ENCODE results near the gene BAG3. TPM values are rescaled to one million over a fixed set of nuclear protein-coding genes. Genes with fewer than 3 reads are reported as not detected.

BAG3 gene
- total RNA-seq, 1 experiment from 2014 or later: 57.0 TPM

- TF ChIP-seq MAX (IDR thresholded peaks at IDR 0.05): no peak
- TF ChIP-seq RAD21 (IDR thresholded peaks at IDR 0.05; ENCODE audit: low read depth): no peak
- no peak for TF ChIP-seq JUND (IDR thresholded peaks at IDR 0.05)
Measured at GRCh38 chr10:119713744-119714483, 62.7 kb downstream of the BAG3 start (continued).

GRCh38 chr10:119714484-119714816 lies 63.3 kb downstream of the BAG3 start:
- H2AFZ ChIP-seq (ENCODE audit: low read depth, low read length, poor library complexity, severe bottlenecking): no peak overlapping the region
- ATAC-seq (no peak), DNase-seq (ENCODE audit: low read depth, low spot score) (no peak)
- ChIA-PET POLR2A (interaction anchor here (1.8 kb wide), 1 partner anchor 11 kb away, joined by 6 read pairs; the partner anchor contains the start of gene INPP5F), CTCF (no interaction called here), RAD21 (ENCODE audit: low non-redundant PET in 1 of 2, low total read pairs in 2 of 2, uncharacterized antibody in 2 of 2, unreplicated experiment in 2 of 2) (no interaction called here)
- no peak overlapping the region for H3K4me2 ChIP-seq (ENCODE audit: low read length)
- TF ChIP-seq CTCF (IDR thresholded peaks at IDR 0.05 in 2 of 3, conservative IDR thresholded peaks at IDR 0.05 in 1 of 3; ENCODE audit: borderline replicate concordance in 1 of 3, insufficient read depth in 1 of 3, low read depth in 2 of 3, low read length in 2 of 3) (no peak), SP1 (IDR thresholded peaks at IDR 0.05; ENCODE audit: low read depth) (no peak), YY1 (IDR thresholded peaks at IDR 0.05; ENCODE audit: extremely low read depth, insufficient replicate concordance, low read depth, low read length) (no peak)
- H3K4me1 ChIP-seq (ENCODE audit: control insufficient read depth in 1 of 2, insufficient read depth in 2 of 2, low read length in 2 of 2): no peaks in the 10 kb centered on the region
- no peaks in the 10 kb centered on the region for H3K79me2 ChIP-seq (ENCODE audit: insufficient read depth, low read length)
- H3K27ac ChIP-seq (ENCODE audit: low read depth, low read length): no peak overlapping the region
- H3K9ac ChIP-seq (ENCODE audit: low read length): no peak overlapping the region
- no TSS peak for BruUV-seq (replicated peaks)
- H3K36me3 ChIP-seq (ENCODE audit: control insufficient read depth in 1 of 2, insufficient read depth in 2 of 2, low read length in 2 of 2): no peaks in the 10 kb centered on the region
- H4K20me1 ChIP-seq (ENCODE audit: insufficient read depth): no peaks in the 10 kb centered on the region
- no peaks in the 10 kb centered on the region for H3K9me3 ChIP-seq (ENCODE audit: control insufficient read depth in 1 of 2, insufficient read depth in 1 of 2, low read depth in 1 of 2, low read length in 2 of 2)
- no peaks in the 10 kb centered on the region for H3K27me3 ChIP-seq (ENCODE audit: insufficient read depth, low read length)
- intact Hi-C loops (cut with micrococcal nuclease): no loop called here
- H3K9me2 ChIP-seq (ENCODE audit: insufficient read depth): no peaks in the 10 kb centered on the region
- H3K4me3 ChIP-seq (replicated peaks in 1 of 2; ENCODE audit: low read depth in 1 of 2, low read length in 2 of 2): no peak overlapping the region
